GM23338 (cell line): ENCODE measurements around the gene PRCD. TPM values are rescaled to one million over a fixed set of nuclear protein-coding genes. Genes with fewer than 3 reads are reported as not detected.

ENCODE experiments used
- ATAC-seq: fragments of 200-7000 bp; cut with Tn5 transposase; 3 replicates; pipeline ENCODE4 v1.9.1; 2020
- DNase-seq: peaks from one replicate; pipeline ENCODE4 v3.0.0-alpha.2; 2015; ENCODE audit warnings: low spot score
- H2AFZ ChIP-seq: fragments of 200-600 bp; sonication (generic); 2 replicates; pipeline ENCODE4 v1.8.0; 2016; ENCODE audit warnings: antibody characterized with exemption, mild to moderate bottlenecking, moderate library complexity
- H3F3A ChIP-seq: fragments of 200-600 bp; sonication (generic); replicated peaks from 2 replicates; pipeline ENCODE4 v1.8.0; 2017; ENCODE audit warnings: antibody characterized with exemption, mixed run types, low read depth
- H3K27ac ChIP-seq: fragments of 200-600 bp; sonication (generic); 2 replicates; pipeline ENCODE4 v1.6.1; 2016; ENCODE audit warnings: low read depth
- H3K27me3 ChIP-seq: fragments of 200-600 bp; sonication (generic); 2 replicates; pipeline ENCODE4 v1.8.0; 2016; ENCODE audit warnings: mild to moderate bottlenecking, mixed run types, moderate library complexity; ENCODE audit not compliant: insufficient read depth
- H3K36me3 ChIP-seq: fragments of 200-600 bp; sonication (generic); 2 replicates; pipeline ENCODE4 v1.8.0; 2016; ENCODE audit warnings: mild to moderate bottlenecking; ENCODE audit not compliant: insufficient read depth
- H3K4me1 ChIP-seq: fragments of 200-600 bp; sonication (generic); 2 replicates; pipeline ENCODE4 v1.8.0; 2016; ENCODE audit warnings: mild to moderate bottlenecking, moderate library complexity; ENCODE audit not compliant: insufficient read depth
- H3K4me2 ChIP-seq: fragments of 200-600 bp; sonication (generic); 2 replicates; pipeline ENCODE4 v1.7.1; 2017; ENCODE audit warnings: mixed run types
- H3K4me3 ChIP-seq: fragments of 200-600 bp; sonication (generic); 2 replicates; pipeline ENCODE4 v1.6.1; 2016; ENCODE audit warnings: mixed run types
- H3K79me2 ChIP-seq: fragments of 200-600 bp; sonication (generic); replicated peaks from 2 replicates; pipeline ENCODE4 v1.8.0; 2017; ENCODE audit warnings: mild to moderate bottlenecking; ENCODE audit not compliant: insufficient read depth
- H3K9me2 ChIP-seq: fragments of 200-600 bp; sonication (generic); 2 replicates; pipeline ENCODE4 v1.8.0; 2017; ENCODE audit not compliant: insufficient read depth
- H4K20me1 ChIP-seq: fragments of 200-600 bp; sonication (generic); replicated peaks from 2 replicates; pipeline ENCODE4 v1.8.0; 2017; ENCODE audit warnings: mild to moderate bottlenecking; ENCODE audit not compliant: insufficient read depth
- H3K27ac Mint-ChIP-seq: 2 replicates; pipeline ENCODE4 v1.8.0; 2020; ENCODE audit warnings: inconsistent platforms, mild to moderate bottlenecking, moderate library complexity, mixed read lengths
- H3K27me3 Mint-ChIP-seq: 3 replicates; pipeline ENCODE4 v1.8.0; 2022; ENCODE audit warnings: low read depth, mild to moderate bottlenecking, moderate library complexity, mixed read lengths, inconsistent platforms; ENCODE audit not compliant: insufficient read depth, poor library complexity
- H3K36me3 Mint-ChIP-seq: 3 replicates; pipeline ENCODE4 v1.8.0; 2021; ENCODE audit warnings: low read depth, mild to moderate bottlenecking, inconsistent platforms, moderate library complexity, mixed read lengths
- H3K4me1 Mint-ChIP-seq: 3 replicates; pipeline ENCODE4 v1.8.0; 2020; ENCODE audit warnings: mild to moderate bottlenecking, inconsistent platforms, mixed read lengths
- H3K4me3 Mint-ChIP-seq: 3 replicates; pipeline ENCODE4 v1.8.0; 2021; ENCODE audit warnings: moderate library complexity, mild to moderate bottlenecking, inconsistent platforms, mixed read lengths
- H3K9me3 Mint-ChIP-seq: 3 replicates; pipeline ENCODE4 v1.8.0; 2020; ENCODE audit warnings: moderate library complexity, mild to moderate bottlenecking, inconsistent platforms, mixed read lengths
- CREB1 ChIP-seq: fragments of 250-450 bp; sonication (Bioruptor Pico); IDR thresholded peaks from 2 replicates; pipeline ENCODE4 v1.5.0; 2020; ENCODE audit warnings: low read depth, mild to moderate bottlenecking, moderate library complexity
- EZH2 ChIP-seq: fragments of 200-600 bp; sonication (generic); IDR thresholded peaks from one replicate; pipeline ENCODE4 v1.8.0; 2017; ENCODE audit warnings: antibody characterized with exemption, mild to moderate bottlenecking, low read depth; ENCODE audit not compliant: unreplicated experiment
- EZH2phosphoT487 ChIP-seq: fragments of 200-600 bp; sonication (generic); IDR thresholded peaks from one replicate; pipeline ENCODE4 v1.8.1; 2018; ENCODE audit warnings: antibody characterized with exemption; ENCODE audit not compliant: unreplicated experiment
- JUNB ChIP-seq: IDR thresholded peaks from one replicate; pipeline ENCODE4 v1.6.1; 2016; ENCODE audit warnings: antibody characterized with exemption; ENCODE audit not compliant: unreplicated experiment
- NANOG ChIP-seq: IDR thresholded peaks from 2 replicates; pipeline ENCODE4 v1.6.1; 2016; ENCODE audit warnings: antibody characterized with exemption, borderline replicate concordance
- POLR2AphosphoS5 ChIP-seq: IDR thresholded peaks from 2 replicates; pipeline ENCODE4 v1.6.1; 2016; ENCODE audit warnings: antibody characterized with exemption, low read depth
- STAT1 ChIP-seq: IDR thresholded peaks from one replicate; pipeline ENCODE4 v1.6.1; 2016; ENCODE audit warnings: antibody characterized with exemption; ENCODE audit not compliant: unreplicated experiment
- ZNF114 ChIP-seq: fragments of 250-450 bp; sonication (Bioruptor Pico); IDR thresholded peaks from 2 replicates; pipeline ENCODE4 v1.5.0; 2020; ENCODE audit warnings: mild to moderate bottlenecking, moderate library complexity
- ZNF331 ChIP-seq: fragments of 250-450 bp; sonication (Bioruptor Pico); IDR thresholded peaks from 2 replicates; pipeline ENCODE4 v1.5.0; 2020; ENCODE audit warnings: low read depth, mild to moderate bottlenecking, moderate library complexity
- polyA plus RNA-seq: library from polyadenylated mRNA; unstranded; fragments of >200 nt; fragmentation: Nextera tagmentation; extraction: Ambion mirVana; gene quantifications from 2 replicates; pipeline ENCODE4 v1.2.1, GENCODE V29; 2016
- total RNA-seq: library from RNA; depleted of rRNA; stranded (reverse); fragments of >200 nt; shearing (Covaris generic); gene quantifications from 2 replicates; pipeline ENCODE4 v1.2.3, GENCODE V29; 2014
- TF ChIP-seq, protein P1 (sequence below): fragments of 250-450 bp; sonication (Bioruptor Pico); IDR thresholded peaks from 2 replicates; pipeline ENCODE4 v1.5.0; 2020; ENCODE audit warnings: mild to moderate bottlenecking, moderate library complexity
- TF ChIP-seq, protein P2 (sequence below), 2 experiments: fragments of 200-600 bp in 1 of 2; sonication (generic) in 1 of 2; conservative IDR thresholded peaks; 2 replicates each; pipeline versions ENCODE4 v1.5.1 to v1.6.1; 2016 to 2017; ENCODE audit warnings: antibody characterized with exemption in 2 of 2, low read depth in 2 of 2, mild to moderate bottlenecking in 2 of 2, moderate library complexity in 1 of 2
- TF ChIP-seq, protein P3 (sequence below): IDR thresholded peaks from one replicate; pipeline ENCODE4 v1.6.1; 2018; ENCODE audit warnings: antibody characterized with exemption; ENCODE audit not compliant: unreplicated experiment
- TF ChIP-seq, protein P4 (sequence below): IDR thresholded peaks from 2 replicates; pipeline ENCODE4 v1.6.1; 2016; ENCODE audit warnings: antibody characterized with exemption

The PRCD gene
- total and polyA plus RNA-seq, 2 experiments from 2014 or later: 0.38 to 1.6 TPM

DNA sequence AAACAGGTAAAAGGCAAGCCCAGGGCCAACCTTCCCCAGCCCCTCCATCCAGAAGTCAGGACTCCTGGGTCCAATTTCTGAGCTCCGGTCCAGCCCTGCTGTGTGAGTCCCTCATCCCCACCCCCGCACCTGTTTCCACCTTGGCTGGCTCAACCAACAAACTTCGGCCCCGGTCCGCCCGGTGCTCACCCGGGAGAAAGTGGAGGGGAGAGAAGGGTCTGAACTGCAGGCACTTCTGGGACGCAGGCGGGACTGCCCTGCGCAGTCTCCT lies 39.2 kb upstream of the PRCD start:
- Histone ChIP-seq H2AFZ (peak overlapping the region; percentile 91), H3K9me2 (no peaks in the 10 kb centered on the region), H3K27ac (no peak overlapping the region), H3K4me2 (peak overlapping the region; percentile 94), H4K20me1 (no peaks in the 10 kb centered on the region; the same call in 1 of the 2 replicates), H3K36me3 (no peaks in the 10 kb centered on the region), H3K4me3 (peak overlapping the region; percentile 87), H3K4me1 (peaks cover 25% of the 10 kb centered on the region; the same call in 1 of the 2 replicates), H3K79me2 (peaks cover 3% of the 10 kb centered on the region; the same call in 1 of the 2 replicates), H3F3A (0 out of 2 replicates have a peak, but pooled peaks cover 3% of the 10 kb centered on the region), H3K27me3 (peaks cover 4% of the 10 kb centered on the region; the same call in 1 of the 2 replicates)
- TF ChIP-seq, protein P1, sequence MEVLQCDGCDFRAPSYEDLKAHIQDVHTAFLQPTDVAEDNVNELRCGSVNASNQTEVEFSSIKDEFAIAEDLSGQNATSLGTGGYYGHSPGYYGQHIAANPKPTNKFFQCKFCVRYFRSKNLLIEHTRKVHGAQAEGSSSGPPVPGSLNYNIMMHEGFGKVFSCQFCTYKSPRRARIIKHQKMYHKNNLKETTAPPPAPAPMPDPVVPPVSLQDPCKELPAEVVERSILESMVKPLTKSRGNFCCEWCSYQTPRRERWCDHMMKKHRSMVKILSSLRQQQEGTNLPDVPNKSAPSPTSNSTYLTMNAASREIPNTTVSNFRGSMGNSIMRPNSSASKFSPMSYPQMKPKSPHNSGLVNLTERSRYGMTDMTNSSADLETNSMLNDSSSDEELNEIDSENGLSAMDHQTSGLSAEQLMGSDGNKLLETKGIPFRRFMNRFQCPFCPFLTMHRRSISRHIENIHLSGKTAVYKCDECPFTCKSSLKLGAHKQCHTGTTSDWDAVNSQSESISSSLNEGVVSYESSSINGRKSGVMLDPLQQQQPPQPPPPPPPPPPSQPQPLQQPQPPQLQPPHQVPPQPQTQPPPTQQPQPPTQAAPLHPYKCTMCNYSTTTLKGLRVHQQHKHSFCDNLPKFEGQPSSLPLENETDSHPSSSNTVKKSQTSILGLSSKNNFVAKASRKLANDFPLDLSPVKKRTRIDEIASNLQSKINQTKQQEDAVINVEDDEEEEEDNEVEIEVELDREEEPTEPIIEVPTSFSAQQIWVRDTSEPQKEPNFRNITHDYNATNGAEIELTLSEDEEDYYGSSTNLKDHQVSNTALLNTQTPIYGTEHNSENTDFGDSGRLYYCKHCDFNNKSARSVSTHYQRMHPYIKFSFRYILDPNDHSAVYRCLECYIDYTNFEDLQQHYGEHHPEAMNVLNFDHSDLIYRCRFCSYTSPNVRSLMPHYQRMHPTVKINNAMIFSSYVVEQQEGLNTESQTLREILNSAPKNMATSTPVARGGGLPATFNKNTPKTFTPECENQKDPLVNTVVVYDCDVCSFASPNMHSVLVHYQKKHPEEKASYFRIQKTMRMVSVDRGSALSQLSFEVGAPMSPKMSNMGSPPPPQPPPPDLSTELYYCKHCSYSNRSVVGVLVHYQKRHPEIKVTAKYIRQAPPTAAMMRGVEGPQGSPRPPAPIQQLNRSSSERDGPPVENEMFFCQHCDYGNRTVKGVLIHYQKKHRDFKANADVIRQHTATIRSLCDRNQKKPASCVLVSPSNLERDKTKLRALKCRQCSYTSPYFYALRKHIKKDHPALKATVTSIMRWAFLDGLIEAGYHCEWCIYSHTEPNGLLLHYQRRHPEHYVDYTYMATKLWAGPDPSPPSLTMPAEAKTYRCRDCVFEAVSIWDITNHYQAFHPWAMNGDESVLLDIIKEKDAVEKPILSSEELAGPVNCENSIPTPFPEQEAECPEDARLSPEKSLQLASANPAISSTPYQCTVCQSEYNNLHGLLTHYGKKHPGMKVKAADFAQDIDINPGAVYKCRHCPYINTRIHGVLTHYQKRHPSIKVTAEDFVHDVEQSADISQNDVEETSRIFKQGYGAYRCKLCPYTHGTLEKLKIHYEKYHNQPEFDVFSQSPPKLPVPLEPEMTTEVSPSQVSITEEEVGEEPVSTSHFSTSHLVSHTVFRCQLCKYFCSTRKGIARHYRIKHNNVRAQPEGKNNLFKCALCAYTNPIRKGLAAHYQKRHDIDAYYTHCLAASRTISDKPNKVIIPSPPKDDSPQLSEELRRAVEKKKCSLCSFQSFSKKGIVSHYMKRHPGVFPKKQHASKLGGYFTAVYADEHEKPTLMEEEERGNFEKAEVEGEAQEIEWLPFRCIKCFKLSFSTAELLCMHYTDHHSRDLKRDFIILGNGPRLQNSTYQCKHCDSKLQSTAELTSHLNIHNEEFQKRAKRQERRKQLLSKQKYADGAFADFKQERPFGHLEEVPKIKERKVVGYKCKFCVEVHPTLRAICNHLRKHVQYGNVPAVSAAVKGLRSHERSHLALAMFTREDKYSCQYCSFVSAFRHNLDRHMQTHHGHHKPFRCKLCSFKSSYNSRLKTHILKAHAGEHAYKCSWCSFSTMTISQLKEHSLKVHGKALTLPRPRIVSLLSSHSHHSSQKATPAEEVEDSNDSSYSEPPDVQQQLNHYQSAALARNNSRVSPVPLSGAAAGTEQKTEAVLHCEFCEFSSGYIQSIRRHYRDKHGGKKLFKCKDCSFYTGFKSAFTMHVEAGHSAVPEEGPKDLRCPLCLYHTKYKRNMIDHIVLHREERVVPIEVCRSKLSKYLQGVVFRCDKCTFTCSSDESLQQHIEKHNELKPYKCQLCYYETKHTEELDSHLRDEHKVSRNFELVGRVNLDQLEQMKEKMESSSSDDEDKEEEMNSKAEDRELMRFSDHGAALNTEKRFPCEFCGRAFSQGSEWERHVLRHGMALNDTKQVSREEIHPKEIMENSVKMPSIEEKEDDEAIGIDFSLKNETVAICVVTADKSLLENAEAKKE (CRISPR knock-in tag): no peak
- TF ChIP-seq CREB1 (CRISPR knock-in tag) (no peak), EZH2 (no peak), NANOG (no peak), STAT1 (no peak), EZH2phosphoT487 (no peak), ZNF114 (CRISPR knock-in tag) (no peak), POLR2AphosphoS5 (no peak), JUNB (no peak), ZNF331 (no peak)
- TF ChIP-seq, protein P2, sequence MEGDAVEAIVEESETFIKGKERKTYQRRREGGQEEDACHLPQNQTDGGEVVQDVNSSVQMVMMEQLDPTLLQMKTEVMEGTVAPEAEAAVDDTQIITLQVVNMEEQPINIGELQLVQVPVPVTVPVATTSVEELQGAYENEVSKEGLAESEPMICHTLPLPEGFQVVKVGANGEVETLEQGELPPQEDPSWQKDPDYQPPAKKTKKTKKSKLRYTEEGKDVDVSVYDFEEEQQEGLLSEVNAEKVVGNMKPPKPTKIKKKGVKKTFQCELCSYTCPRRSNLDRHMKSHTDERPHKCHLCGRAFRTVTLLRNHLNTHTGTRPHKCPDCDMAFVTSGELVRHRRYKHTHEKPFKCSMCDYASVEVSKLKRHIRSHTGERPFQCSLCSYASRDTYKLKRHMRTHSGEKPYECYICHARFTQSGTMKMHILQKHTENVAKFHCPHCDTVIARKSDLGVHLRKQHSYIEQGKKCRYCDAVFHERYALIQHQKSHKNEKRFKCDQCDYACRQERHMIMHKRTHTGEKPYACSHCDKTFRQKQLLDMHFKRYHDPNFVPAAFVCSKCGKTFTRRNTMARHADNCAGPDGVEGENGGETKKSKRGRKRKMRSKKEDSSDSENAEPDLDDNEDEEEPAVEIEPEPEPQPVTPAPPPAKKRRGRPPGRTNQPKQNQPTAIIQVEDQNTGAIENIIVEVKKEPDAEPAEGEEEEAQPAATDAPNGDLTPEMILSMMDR (conservative IDR thresholded peaks at IDR 0.05; ENCODE audit: low read depth in 2 of 2): no peak
- TF ChIP-seq, protein P3, sequence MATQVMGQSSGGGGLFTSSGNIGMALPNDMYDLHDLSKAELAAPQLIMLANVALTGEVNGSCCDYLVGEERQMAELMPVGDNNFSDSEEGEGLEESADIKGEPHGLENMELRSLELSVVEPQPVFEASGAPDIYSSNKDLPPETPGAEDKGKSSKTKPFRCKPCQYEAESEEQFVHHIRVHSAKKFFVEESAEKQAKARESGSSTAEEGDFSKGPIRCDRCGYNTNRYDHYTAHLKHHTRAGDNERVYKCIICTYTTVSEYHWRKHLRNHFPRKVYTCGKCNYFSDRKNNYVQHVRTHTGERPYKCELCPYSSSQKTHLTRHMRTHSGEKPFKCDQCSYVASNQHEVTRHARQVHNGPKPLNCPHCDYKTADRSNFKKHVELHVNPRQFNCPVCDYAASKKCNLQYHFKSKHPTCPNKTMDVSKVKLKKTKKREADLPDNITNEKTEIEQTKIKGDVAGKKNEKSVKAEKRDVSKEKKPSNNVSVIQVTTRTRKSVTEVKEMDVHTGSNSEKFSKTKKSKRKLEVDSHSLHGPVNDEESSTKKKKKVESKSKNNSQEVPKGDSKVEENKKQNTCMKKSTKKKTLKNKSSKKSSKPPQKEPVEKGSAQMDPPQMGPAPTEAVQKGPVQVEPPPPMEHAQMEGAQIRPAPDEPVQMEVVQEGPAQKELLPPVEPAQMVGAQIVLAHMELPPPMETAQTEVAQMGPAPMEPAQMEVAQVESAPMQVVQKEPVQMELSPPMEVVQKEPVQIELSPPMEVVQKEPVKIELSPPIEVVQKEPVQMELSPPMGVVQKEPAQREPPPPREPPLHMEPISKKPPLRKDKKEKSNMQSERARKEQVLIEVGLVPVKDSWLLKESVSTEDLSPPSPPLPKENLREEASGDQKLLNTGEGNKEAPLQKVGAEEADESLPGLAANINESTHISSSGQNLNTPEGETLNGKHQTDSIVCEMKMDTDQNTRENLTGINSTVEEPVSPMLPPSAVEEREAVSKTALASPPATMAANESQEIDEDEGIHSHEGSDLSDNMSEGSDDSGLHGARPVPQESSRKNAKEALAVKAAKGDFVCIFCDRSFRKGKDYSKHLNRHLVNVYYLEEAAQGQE: no peak
- TF ChIP-seq, protein P4, sequence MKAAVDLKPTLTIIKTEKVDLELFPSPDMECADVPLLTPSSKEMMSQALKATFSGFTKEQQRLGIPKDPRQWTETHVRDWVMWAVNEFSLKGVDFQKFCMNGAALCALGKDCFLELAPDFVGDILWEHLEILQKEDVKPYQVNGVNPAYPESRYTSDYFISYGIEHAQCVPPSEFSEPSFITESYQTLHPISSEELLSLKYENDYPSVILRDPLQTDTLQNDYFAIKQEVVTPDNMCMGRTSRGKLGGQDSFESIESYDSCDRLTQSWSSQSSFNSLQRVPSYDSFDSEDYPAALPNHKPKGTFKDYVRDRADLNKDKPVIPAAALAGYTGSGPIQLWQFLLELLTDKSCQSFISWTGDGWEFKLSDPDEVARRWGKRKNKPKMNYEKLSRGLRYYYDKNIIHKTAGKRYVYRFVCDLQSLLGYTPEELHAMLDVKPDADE: no peak
- peak overlapping the region; percentile 80 for H3K4me3 Mint-ChIP-seq
- H3K36me3 Mint-ChIP-seq: no peaks in the 10 kb centered on the region
- ATAC-seq (peak; percentile 16), DNase-seq (no peak)
- peaks cover 22% of the 10 kb centered on the region for H3K27me3 Mint-ChIP-seq
- H3K4me1 Mint-ChIP-seq: peaks cover 54% of the 10 kb centered on the region
- H3K9me3 Mint-ChIP-seq: no peaks in the 10 kb centered on the region
- no peak overlapping the region for H3K27ac Mint-ChIP-seq
